CD4-positive, alpha-beta T cell treated with Interleukin-15 for 4 hours (primary cell): Measurements from ENCODE around the gene ABCA6.

Experiments used
- DNase-seq: peaks from one replicate; pipeline ENCODE4 v3.0.0-alpha.2; 2020; ENCODE audit warnings: low spot score

ABCA6 gene

GRCh38 chr17:69047368-69048263, 94.1 kb downstream of the ABCA6 start:
- no peak for DNase-seq

- DNase-seq: no peak
Measured at GRCh38 chr17:69046121-69046807, 95.4 kb downstream of the ABCA6 start.

GRCh38 chr17:69045646-69046045, 96.0 kb downstream of the ABCA6 start:
- no peak for DNase-seq

- no peak for DNase-seq
Measured at GRCh38 chr17:69044371-69044770, 97.3 kb downstream of the ABCA6 start.

GRCh38 chr17:69043098-69043734, 98.5 kb downstream of the ABCA6 start:
- no peak for DNase-seq

GRCh38 chr17:69042308-69042707, 99.4 kb downstream of the ABCA6 start:
- DNase-seq: no peak

GRCh38 chr17:69031839-69032238, 109.9 kb downstream of the ABCA6 start:
- no peak for DNase-seq

- no peak for DNase-seq
Measured at GRCh38 chr17:69030169-69030568, 111.5 kb downstream of the ABCA6 start.
